Mucosa of gallbladder (tissue), 1 donor: ENCODE measurements around the gene CAPN6. TPM values are rescaled to one million over a fixed set of nuclear protein-coding genes. Genes with fewer than 3 reads are reported as not detected.

Experiments used
- DNase-seq: peaks from one replicate; pipeline ENCODE4 v3.0.0-alpha.2; 2020; ENCODE audit warnings: low spot score
- total RNA-seq: library from RNA; stranded (reverse); gene quantifications from one replicate; pipeline ENCODE4 v1.2.1, GENCODE V29; 2021
- donor health status: DM: no; HTN: no; CAD: no.

Gene CAPN6, protein sequence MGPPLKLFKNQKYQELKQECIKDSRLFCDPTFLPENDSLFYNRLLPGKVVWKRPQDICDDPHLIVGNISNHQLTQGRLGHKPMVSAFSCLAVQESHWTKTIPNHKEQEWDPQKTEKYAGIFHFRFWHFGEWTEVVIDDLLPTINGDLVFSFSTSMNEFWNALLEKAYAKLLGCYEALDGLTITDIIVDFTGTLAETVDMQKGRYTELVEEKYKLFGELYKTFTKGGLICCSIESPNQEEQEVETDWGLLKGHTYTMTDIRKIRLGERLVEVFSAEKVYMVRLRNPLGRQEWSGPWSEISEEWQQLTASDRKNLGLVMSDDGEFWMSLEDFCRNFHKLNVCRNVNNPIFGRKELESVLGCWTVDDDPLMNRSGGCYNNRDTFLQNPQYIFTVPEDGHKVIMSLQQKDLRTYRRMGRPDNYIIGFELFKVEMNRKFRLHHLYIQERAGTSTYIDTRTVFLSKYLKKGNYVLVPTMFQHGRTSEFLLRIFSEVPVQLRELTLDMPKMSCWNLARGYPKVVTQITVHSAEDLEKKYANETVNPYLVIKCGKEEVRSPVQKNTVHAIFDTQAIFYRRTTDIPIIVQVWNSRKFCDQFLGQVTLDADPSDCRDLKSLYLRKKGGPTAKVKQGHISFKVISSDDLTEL
- total RNA-seq: 35.6 TPM

DNA sequence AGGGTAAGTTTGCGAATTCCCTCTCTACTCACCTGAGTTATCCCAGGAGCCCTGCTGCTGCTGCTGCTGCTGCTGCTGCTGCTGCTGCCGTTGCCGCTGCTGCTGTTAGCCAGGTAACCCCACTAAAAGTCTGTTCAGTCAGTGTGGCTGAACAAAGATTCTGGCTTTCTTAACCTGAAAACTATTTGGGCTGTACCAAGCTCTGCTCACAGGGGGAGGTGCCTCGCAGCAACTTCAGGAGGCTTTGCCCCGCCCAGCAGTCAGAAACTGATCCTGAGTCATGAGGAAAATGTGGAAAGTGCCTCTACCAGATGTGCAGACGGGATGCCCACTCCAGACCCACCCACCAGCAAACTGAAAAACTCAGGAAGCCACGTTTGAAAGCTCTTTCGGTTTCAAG is at the start of gene CAPN6:
Gene CAPN6 (minus strand): TSS at position 145 of the 400 bp plus-strand sequence. CDS start 6,547 bp downstream, outside the sequence.
- peak; percentile 15 for DNase-seq

DNA sequence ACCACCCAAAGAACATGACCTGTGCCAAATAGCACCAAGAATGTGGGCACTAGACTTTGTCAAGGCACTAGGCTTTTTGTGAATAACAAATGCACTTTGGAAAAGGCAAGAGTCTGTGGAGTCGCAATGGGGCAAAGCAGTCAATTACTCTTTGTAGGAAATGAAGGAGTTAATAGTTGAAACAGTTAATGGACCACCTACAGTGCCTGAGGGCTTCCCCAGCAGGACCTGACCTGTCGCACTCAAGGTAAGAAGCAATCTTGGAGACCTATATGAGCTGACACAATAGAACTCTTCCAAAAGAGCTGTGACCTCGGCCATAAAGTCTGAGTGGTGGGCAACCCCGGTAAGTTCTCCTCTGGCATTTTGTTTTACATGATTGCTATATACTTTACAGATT is 49.2 kb upstream of the CAPN6 start:
- no peak for DNase-seq

DNA sequence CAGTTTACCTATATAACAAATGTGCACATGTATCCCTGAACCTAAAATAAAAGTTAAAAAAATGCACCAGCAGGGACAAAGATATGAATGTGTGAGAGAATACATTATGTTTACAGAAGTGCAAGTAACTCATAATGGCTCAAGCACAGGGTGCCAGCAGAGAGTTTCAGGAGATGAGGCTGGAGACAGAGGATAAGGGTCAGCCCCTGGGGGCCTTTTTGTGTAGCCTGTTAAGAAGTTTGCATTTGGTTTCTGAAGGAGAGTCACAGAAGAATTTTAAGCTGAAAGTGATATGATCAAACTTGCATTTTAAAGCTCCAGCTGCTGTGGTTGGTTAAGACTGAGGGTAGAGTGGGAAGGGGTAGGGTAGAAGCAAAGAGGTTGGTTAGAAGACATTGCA is 48.6 kb upstream of the CAPN6 start:
- no peak for DNase-seq

DNA sequence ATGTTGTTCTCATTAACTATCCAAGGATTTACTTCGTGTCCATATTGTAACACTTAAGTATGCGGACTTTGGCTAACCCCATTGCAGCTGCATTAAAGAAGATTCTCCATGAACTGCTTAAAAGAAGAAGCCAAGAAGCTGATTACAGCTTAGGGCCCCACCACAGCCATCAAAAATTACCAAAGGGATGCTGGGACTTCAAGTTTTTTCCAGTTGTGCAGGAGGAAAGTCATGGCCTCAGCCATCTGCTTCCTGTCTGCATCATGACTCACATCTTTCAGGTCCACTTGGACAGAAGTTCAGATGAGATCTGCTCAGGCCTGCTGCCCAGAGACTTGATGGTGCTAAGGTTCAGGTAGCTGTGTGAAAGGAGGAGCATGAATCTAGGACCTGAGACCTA is 38.8 kb upstream of the CAPN6 start:
- DNase-seq: no peak

DNA sequence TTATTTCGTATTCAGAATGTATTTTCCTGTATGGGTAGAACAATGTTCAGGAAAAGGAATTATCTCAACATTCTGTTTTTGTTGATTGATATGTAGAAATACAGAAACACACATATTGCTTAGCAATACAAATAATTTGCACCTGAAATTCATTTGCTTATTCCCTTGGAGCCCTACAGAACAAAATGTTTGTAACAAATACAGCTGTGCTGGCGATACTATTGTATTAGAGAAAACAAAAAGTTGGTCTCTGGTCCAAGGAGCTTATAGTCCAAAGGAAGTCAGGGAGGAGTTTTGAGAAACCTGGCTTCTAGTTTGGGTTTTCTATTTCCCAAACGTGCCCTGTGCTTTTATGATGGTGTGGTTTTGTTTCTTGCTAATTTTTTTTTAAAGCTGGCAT is 37.8 kb upstream of the CAPN6 start:
- no peak for DNase-seq

DNA sequence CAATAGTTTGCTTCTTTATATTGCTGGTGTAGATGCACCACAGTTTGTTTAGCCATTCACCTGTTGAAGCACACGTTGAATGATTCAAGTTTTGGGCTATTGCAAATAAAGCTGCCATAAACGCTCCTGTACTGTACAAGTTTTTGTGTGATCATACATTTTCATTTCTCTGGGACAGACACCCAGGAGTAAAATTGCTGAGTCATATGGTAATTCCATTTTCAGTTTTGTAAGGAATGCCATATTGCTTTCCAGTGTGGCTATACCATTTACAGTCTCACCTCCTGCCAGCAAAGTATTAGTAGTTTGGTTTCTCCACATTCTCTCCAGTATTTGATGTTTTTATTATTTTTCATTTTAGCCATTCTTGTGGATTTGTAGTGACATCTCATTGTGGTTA is 32.0 kb upstream of the CAPN6 start:
- no peak for DNase-seq

DNA sequence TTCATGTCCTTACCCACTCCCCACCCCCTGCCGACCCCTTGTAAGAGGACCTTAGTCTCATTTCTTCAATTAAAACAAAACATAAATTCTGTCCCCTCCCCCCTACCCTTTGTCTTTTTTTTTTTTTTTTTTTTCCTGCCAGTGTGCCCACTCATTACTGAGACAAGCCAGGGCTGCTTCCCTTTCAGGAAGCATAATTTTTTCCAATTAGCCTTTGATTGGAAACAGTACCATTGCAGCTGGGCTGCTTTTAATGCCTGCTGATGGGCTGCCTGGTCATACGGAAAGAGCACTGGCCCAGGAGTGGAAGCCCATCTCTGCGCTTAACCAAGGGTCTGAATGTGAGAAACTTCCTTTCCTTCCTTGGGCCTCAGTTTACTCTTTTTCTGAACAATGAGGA is 18.6 kb upstream of the CAPN6 start:
- no peak for DNase-seq

DNA sequence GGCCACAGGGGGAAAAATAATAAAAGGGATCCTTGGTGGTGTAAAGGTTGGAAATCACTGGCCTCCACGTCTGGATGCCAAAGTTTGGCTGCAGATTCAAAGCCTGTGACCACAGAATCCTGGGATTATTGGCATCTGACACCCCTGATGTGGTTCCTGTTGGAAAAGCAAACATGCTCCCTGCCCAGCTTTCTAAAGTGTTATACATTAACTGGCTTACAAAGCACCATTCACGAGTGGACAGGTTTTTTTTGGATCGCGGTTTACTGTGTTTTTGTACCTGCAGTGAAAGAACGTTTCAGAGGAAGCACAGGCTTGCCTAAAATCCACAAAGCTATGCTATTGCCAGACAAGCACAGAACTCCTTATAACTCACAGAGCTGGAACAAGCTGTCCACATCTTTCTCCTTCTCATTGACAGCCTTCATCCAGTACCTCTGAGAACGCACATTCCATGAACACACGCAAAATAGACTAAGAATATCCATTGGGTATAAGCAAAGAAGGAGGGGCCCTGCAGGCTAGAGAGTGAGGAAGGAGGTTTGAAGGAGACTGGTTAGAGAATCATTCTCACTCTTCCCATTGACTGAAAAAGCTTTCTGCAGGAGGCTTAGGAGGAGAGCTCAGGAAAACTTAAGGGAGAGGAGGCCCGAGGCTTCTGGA is 14.5 kb upstream of the CAPN6 start:
- DNase-seq: peak; percentile 11

DNA sequence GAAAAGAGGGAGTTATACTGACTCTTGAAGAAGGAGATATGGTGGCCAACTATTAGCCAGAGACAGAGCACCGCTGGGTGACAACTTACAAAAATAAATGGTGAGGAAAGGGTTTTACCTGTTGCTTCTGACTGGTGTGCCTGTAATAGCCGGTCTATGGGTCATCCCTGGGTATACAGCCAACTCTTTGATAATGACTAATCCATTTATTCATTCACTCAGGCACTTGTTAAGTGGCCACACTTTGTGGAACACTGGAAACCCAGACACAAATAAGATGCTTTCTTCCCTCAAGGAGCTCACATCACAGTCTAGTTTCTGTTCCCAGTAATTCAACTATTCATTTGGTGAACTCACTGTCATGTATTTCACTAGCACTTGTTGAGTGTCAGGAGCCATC is 13.2 kb upstream of the CAPN6 start:
- no peak for DNase-seq

DNA sequence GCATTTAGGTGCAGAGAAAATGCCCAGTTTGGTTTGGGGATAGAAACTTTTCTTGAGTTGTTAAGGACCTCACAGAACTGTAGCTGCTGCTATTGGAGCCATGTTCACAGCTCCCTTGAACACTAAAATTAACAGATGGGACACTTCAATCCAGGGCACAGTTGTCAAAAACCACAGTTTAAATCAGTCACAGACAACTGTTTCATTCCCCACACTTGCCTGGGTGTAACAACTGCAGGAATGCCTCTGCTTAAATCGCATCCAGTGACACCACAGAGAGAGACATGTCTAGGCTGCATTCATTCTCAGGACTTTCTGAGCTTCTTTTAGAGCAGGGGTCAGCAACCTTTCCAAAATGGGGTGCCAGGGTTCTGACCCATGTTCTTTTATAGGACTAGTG is 12.7 kb upstream of the CAPN6 start:
- DNase-seq: no peak

DNA sequence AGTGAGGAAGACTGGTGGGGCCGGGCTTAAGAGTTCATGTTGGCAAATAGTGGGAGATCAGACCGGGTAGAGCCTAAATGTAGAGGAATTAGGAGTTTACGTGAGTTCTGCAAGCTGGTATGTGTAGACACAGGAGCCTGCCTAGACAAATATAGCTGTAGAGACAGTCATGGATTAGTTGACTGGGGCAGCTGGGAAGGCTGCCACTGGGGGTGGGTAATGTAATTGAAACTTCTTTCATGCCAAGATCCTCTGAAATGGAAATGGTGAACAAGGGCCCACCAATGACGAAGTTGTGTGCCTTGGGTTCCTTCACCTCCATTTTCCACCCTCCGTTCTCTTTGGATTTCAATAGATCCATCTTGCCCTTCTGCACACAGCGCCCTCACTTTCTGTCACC is 11.9 kb upstream of the CAPN6 start:
- no peak for DNase-seq

DNA sequence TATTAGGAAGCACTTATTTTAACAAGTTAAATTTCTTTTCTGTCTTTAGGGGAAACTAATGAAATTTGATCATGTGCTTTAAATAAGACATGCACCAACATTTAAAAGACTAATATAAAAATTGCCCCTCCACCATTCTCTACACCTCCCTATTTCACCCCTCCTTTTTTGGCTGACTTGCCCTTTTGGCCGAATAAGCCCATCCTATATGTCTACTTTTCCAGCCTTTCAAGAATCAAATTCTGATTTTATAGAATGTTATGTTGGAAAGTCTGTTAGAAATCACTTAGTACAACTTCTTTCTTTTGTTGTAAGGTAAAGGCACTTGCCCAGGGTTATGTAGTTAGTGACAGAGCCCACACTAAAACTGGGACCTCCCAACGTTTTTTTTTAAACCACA is 1.8 kb downstream of the CAPN6 start:
- no peak for DNase-seq

DNA sequence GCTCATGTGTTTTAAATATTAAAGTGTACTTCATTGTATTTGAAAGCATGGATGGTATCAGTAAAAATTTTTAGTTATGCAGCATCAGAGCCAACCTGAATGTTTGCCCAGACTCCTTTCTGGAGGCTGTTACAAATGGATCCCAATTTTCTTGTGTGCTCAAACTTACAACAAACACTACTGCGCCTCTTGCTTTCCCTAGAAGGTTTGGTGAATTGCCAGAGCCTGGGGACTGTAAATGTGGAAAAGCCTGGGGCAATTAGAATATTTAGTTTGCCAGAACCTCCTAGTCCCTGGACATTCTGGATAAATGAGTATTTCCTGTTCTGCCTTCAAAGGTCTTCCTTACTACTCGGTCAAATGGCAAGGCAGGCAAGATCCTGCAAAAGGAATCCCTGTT is 4.8 kb downstream of the CAPN6 start:
- DNase-seq: no peak

DNA sequence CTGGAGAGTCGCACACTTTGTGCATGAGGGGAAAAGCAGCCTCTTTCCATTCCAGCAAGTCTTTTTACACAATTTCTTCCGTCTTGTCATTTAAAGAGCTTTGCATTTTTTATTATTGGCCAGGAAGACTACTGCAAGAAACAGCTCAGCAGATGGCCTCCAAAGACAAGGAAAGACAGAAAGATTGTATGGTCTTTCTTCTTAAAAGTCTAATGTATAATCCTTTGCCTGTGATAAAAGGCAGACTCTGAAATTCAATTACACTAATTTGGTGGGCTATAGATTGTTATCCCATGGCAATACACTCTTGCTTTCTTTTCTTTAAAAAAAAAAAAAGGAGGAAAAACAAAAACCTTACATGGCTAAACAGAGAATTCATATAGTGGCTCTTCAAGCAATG is 5.9 kb downstream of the CAPN6 start:
- no peak for DNase-seq

DNA sequence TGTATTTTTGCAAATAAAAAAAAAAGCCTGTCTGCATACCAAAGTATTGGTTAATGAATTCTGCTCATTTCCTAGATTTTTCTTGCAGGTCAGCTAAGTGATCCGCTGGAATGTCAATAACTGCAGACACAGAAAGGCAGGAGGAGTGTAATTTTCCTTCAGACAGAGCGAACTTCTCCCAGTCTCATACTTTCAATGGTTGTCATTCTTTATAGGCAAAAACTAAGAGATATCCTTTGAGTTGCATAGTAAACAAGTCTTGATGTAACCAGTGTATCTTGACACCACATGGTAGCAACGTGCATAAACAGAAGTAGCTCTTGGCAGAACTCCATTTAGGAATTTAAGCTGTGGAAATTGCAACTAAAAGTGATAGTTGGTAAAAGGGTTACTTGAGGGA is 8.2 kb downstream of the CAPN6 start:
- no peak for DNase-seq

DNA sequence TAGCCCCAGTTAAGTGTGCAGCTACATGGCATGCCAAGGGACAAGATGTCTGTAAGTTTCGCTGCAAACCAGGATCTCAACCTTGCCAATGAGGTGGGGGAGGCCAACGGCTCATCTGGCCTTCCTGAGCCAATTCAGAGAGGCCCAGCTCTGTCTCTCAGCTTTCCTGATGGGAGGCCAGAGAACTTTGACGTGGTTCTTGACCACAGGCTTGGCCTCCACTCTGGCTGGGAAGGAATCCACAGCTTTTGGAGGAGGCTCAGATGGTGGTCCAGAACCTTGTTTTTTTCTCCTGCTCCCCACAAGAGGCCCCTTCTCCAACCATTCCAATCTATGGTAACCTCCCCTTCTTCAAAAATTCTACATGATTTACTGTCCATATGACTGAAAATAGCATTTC is 9.8 kb downstream of the CAPN6 start:
- DNase-seq: no peak

DNA sequence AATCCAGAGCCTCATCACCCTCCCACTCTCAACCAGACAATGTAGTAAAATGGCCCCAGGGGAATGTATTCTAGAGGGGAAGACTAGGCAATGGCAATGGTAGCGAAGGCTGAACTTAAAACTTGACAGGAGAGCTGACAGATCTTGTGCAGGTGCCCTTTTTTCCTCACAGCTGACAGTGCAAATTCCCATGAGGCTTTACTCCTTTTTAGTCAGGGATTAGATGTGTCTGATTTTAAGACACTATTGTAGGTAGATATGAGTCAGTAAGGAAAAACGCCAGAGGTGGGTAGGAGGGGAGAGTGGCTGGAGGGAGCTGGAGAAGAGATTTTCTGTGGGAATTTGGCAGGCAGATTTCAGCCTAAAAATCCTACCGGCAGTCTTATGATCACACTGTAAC is 10.7 kb downstream of the CAPN6 start:
- DNase-seq: no peak

DNA sequence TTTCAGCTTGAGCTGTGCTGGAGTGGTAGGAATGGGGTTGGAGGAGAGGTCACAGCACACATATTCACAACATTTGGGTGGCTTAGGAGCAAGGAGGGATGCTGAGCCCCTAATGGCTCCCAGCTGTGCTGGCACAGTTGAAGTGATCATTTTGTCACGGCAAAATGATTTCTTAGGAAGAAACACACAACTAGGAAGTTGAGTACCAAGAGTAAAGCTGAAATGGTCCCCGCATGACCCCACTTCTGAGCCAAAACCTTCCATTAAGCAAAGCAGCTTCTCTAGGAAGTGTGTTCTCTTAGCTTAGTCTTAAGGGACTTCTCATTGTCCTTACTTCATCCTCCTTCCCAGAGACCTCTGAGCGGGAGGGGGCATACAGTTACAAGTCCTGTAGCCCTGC is 12.6 kb downstream of the CAPN6 start:
- DNase-seq: no peak

DNA sequence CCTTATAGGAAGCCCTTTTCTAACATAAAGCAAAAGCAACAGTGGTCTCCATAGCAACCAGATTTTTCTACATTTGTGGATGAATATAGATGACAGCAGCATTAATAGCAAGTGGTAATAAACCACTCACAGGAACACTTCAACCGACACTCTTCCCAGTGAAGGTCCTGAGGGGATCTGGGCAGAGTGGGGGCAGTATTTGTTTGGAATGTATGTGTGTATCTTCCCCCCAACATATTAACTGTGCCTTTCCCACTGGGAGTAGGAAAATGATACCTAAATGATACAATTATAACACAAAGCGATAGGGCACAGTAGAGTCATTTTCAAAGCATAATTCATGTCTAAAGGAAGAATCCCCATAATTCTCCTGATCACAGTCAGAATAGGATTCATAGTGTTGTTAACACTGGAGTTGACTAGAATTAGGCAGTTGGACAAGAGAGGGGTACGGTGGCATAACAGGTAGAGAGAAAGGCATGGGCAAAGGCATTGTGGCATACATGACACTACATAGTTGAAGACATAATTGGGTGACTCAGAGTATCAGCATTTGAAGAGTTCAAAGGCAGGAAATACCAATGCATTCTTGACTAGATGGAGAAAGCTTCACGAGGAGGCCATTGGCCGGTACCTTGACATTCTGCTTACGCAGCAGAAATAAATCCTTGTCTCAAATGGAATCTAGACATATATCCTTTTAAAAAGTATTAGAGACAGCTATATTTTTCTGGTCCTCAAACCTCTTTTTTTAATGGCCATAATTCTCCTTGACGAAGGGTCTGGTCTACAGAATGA is 15.2 kb downstream of the CAPN6 start:
- DNase-seq: no peak

DNA sequence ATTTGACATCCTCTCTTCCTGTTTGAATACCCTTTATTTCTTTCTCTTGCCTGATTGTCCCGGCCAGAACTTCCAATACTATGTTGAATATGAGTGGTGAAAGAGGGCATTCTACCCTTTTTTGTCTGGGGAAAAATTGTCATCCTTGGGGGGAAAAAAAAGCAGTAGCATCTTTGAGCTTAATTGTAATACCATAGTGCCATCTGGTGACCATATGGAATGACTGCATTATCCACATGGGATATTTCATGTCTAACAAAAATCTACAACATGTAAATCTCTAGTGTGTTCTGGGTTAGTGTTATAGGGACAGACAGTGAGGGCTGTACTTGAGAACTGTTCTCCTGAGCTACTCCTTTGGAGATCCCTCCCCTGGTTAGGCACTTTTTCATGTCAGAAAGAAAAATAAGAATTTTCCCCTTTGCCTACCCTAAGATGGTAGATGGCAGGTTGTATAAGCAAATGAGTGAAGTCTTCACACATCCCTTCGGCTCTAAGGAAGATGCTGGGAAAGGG is 26.0 kb downstream of the CAPN6 start:
- DNase-seq: no peak

DNA sequence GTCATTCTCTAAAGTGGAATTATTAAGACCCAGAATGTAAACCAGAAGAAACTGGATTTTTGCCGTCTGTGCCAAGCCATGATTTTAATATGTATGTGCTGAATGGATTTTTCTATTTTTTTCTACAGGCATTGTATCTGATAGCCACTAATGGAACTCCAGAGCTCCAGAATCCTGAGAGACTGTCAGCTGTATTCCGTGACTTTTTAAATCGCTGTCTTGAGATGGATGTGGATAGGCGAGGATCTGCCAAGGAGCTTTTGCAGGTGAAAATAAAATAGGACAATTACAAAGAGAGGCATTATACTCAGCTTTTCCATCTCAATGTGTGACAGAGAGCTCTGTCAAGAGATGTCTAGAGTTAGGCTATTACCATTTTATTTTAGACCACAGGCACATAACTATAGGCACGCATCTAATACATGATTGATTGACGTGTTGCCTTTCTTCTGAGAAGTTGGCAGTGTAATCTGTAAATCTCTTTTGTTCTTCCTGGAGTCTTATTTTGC is 53.9 kb downstream of the CAPN6 start:
- DNase-seq: no peak

DNA sequence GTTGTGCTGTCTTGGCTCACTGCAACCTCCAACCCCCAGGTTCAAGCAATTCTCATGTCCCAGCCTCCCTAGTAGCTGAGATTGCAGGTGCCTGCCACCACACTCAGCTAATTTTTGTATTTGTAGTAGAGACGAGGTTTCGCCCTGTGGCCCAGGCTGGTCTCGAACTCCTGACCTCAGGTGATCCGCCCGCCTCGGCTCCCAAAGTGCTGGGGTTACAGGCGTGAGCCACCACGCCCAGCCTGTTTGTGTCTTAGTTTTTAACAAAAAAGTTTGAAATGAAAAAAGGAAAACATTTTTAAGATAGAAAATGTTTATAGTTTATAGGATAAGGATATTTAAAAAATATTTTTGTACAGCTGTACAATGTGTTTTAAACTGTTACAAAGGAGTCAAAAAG is 62.4 kb downstream of the CAPN6 start:
- DNase-seq: no peak
